GM12864 (cell line): ENCODE data around the gene SLC5A2.
A peak's percentile ranks its signal among the peaks of the same experiment; 100 is the strongest.

ENCODE experiments used
- DNase-seq: peaks from one replicate; pipeline ENCODE4 v3.0.0-alpha.2; 2011; ENCODE audit warnings: low read depth
- H3K4me3 ChIP-seq: 2 replicates; pipeline ENCODE4 v1.5.1; 2011; ENCODE audit warnings: mild to moderate bottlenecking, low read depth, low read length, control low read depth
- TF ChIP-seq, protein P1 (sequence below): IDR thresholded peaks from 2 replicates; pipeline ENCODE4 v1.5.1; 2011; ENCODE audit warnings: low read depth, mild to moderate bottlenecking, moderate library complexity, low read length, control low read depth, inconsistent platforms; ENCODE audit errors: missing control alignments

The SLC5A2 gene

GRCh38 chr16:31486045-31486444 lies 3.1 kb downstream of the SLC5A2 start:
- H3K4me3 ChIP-seq, result no peak overlapping the region
- no peak for DNase-seq
- TF ChIP-seq, protein P1, sequence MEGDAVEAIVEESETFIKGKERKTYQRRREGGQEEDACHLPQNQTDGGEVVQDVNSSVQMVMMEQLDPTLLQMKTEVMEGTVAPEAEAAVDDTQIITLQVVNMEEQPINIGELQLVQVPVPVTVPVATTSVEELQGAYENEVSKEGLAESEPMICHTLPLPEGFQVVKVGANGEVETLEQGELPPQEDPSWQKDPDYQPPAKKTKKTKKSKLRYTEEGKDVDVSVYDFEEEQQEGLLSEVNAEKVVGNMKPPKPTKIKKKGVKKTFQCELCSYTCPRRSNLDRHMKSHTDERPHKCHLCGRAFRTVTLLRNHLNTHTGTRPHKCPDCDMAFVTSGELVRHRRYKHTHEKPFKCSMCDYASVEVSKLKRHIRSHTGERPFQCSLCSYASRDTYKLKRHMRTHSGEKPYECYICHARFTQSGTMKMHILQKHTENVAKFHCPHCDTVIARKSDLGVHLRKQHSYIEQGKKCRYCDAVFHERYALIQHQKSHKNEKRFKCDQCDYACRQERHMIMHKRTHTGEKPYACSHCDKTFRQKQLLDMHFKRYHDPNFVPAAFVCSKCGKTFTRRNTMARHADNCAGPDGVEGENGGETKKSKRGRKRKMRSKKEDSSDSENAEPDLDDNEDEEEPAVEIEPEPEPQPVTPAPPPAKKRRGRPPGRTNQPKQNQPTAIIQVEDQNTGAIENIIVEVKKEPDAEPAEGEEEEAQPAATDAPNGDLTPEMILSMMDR, result no peak

DNA sequence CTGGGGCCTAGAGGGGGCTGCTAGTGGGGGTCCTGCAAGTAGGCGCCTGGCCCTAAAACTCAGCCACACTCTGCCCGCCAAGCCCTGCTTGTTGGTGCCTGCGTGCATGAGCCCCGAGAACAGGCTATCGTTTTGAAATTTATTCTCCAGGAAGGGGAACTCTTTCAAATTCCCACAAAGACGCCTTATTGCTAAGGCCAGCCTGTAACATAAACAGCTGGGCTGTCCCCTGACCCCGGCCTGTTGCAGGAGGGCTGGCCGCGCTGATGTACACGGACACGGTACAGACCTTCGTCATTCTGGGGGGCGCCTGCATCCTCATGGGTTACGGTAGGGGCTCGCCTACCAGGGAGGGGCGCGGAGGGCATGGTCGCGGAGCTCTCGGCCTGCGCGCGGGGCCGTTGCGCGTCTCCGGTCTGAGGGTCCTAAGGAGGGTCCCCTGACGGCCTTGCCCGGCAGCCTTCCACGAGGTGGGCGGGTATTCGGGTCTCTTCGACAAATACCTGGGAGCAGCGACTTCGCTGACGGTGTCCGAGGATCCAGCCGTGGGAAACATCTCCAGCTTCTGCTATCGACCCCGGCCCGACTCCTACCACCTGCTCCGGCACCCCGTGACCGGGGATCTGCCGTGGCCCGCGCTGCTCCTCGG lies 4.3 kb downstream of the SLC5A2 start:
- TF ChIP-seq, protein P1, result no peak
- peak overlapping the region; percentile 34 for H3K4me3 ChIP-seq
- no peak for DNase-seq

DNA sequence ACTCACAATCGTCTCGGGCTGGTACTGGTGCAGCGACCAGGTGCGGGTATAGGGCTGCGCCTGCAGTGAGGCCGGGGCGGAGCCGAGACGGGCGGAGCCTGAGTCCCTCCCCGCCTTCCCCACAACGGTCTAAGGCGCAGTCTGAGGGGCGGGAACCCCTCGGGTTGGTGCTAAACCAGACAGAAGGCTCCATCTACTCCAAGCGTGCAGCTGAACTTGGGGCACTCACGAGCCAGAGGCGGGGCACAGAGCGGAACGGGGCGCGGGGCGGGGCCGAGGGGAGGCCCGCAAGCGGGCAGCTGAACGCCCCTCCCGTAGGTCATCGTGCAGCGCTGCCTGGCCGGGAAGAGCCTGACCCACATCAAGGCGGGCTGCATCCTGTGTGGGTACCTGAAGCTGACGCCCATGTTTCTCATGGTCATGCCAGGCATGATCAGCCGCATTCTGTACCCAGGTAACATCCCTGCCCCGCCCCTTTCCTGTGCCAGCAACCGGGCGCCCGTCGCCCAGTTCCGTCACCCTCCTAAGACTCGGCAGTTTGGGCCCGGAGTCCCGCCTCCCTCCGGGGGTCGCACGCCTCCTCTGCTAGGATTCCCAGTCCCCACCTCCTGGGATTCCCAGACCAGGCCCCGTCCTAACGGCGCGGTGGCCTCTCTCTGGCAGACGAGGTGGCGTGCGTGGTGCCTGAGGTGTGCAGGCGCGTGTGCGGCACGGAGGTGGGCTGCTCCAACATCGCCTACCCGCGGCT lies 5.0 kb downstream of the SLC5A2 start:
- H3K4me3 ChIP-seq, result peak overlapping the region; percentile 34
- no peak for DNase-seq
- TF ChIP-seq, protein P1, result no peak

DNA sequence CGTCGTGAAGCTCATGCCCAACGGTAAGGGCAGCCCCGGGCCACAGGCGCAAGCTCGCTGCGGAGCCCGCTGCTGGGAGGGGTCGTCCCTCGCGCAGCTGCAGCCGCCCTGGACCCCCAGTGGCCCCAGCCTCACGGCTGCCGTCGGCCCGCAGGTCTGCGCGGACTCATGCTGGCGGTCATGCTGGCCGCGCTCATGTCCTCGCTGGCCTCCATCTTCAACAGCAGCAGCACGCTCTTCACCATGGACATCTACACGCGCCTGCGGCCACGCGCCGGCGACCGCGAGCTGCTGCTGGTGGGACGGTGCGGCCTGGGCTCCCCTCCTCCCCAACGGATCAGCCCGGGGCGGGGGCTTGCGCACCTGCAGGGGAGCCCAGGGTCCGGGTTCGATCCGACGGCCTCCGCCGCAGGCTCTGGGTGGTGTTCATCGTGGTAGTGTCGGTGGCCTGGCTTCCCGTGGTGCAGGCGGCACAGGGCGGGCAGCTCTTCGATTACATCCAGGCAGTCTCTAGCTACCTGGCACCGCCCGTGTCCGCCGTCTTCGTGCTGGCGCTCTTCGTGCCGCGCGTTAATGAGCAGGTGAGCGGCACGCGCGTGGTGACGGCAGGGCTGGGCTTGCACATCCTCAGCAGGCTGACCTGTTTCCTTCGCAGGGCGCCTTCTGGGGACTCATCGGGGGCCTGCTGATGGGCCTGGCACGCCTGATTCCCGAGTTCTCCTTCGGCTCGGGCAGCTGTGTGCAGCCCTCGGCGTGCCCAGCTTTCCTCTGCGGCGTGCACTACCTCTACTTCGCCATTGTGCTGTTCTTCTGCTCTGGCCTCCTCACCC lies 5.8 kb downstream of the SLC5A2 start:
- DNase-seq, result no peak
- TF ChIP-seq, protein P1, result no peak
- no peak overlapping the region for H3K4me3 ChIP-seq

DNA sequence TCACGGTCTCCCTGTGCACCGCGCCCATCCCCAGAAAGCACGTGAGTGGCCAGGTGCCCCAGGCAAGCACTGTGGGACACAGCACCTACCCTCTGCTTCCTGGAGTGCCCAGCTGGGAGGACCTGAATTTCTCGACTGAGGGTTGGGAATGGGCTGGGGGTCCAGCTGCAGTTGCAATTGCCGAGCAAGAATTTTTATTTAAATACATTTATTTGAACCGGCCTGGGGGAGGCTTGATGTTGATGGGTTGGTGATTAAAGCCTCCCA lies 6.3 kb downstream of the SLC5A2 start:
- TF ChIP-seq, protein P1, result no peak
- DNase-seq, result no peak
- H3K4me3 ChIP-seq, result no peak overlapping the region

GRCh38 chr16:31489616-31490584 lies 7.0 kb downstream of the SLC5A2 start:
- DNase-seq, result no peak
- TF ChIP-seq, protein P1, result no peak
- H3K4me3 ChIP-seq, result no peak overlapping the region
